ENCODE results near the gene PDHA1.

PDHA1 gene

DNA sequence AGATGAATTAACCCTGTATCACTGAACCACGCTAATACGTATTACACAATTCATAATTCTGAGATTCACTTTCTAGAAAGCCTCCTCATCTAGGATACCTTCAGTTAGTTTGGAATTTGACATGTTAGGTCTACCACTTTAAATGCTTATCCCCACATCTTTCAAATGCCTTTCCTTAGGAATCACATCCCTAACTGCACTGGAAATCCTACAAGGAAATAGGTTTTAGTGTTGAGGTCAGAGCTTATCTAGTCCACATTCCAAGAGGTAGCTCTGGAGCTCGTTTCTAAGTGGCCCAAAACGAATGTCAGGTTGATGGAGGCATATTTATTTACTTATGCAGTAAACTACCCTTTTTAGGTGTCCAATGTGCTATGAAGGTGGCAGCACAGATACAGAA lies 18.0 kb downstream of the PDHA1 start:
- Mint-ChIP-seq H3K4me1 (ENCODE audit: low read depth) (no peaks in the 10 kb centered on the region), H3K9me3 (no peaks in the 10 kb centered on the region), H3K27me3 (no peaks in the 10 kb centered on the region), H3K27ac (no peak overlapping the region), H3K36me3 (ENCODE audit: low read depth) (peaks cover 45% of the 10 kb centered on the region), H3K4me3 (no peak overlapping the region)

DNA sequence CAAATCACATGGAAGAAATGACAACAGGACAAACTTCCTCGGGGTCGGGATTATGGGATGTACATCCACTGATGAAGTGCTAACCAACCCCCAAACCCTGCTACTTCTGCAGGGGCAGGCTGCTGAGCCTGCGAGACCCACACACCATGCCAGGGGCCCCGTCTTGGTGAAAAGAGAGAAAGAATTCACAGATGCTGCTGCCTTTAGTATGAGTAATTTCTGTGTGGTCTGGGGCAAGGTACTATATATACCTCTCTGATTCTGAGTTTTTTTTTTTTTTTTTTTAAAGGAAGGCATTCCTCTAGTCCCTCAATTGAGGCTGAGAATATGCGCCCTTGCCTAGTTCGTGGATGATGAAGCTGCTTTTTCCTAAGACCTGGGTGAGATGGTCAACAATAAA lies 24.8 kb downstream of the PDHA1 start:
- no peaks in the 10 kb centered on the region for H3K27me3 Mint-ChIP-seq
- H3K36me3 Mint-ChIP-seq (ENCODE audit: low read depth), result peaks cover 24% of the 10 kb centered on the region
- H3K4me1 Mint-ChIP-seq (ENCODE audit: low read depth), result peaks cover 3% of the 10 kb centered on the region
- H3K4me3 Mint-ChIP-seq, result no peak overlapping the region
- no peak overlapping the region for H3K27ac Mint-ChIP-seq
- no peaks in the 10 kb centered on the region for H3K9me3 Mint-ChIP-seq

- Mint-ChIP-seq H3K4me1 (ENCODE audit: low read depth) (peaks cover 3% of the 10 kb centered on the region), H3K27ac (no peak overlapping the region), H3K4me3 (no peak overlapping the region), H3K27me3 (no peaks in the 10 kb centered on the region), H3K9me3 (no peaks in the 10 kb centered on the region), H3K36me3 (ENCODE audit: low read depth) (peaks cover 21% of the 10 kb centered on the region)
These were observed 26.3 kb downstream of the PDHA1 start for GRCh38 chrX:19370061-19370460.

GRCh38 chrX:19372170-19372546 lies 28.4 kb downstream of the PDHA1 start:
- peak overlapping the region; percentile 32 for H3K27ac Mint-ChIP-seq
- H3K36me3 Mint-ChIP-seq (ENCODE audit: low read depth), result peaks cover 3% of the 10 kb centered on the region
- no peaks in the 10 kb centered on the region for H3K9me3 Mint-ChIP-seq
- peak overlapping the region; percentile 79 for H3K4me3 Mint-ChIP-seq
- H3K27me3 Mint-ChIP-seq, result no peaks in the 10 kb centered on the region
- peaks cover 3% of the 10 kb centered on the region for H3K4me1 Mint-ChIP-seq (ENCODE audit: low read depth)

DNA sequence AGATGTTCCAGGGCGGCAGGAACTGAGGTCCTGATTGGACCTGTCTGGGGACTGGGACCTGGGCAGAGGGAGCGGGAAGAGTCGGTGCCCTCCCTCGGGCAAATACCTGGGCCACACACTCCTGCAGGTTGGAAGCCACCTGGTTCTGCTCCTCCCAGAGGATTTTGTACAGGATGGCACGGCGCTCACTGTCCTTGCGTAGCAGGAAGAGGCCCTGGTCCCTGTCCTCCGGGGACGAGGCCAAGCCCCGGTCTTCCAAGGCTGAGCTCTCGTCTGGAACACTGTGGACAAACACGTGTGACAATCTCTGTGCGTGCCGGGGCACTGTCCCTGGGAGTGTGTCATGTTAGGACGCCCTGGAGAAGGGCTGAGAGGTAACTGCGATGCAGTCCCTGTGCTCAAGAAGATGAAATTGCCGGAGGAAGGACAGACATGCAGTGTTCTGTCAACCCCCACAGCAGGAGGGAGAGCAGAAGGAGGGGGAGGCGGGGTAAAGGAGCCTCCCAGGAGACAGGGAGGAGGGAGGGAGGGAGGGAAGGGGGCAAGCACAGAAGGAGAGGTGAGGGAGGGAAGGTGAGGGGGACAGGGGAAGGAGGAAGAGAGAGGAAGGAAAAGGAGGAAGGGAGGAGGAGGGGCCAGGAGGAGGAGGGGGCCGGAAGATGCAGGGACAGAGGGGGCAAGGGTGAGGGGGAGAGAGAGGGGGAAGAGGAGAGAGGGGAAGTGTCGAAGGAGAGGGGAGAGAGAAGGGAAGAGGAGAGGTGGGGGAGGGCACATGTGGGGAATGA lies 29.0 kb downstream of the PDHA1 start:
- no peaks in the 10 kb centered on the region for H3K27me3 Mint-ChIP-seq
- H3K9me3 Mint-ChIP-seq, result no peaks in the 10 kb centered on the region
- H3K27ac Mint-ChIP-seq, result peak overlapping the region; percentile 32
- peaks cover 3% of the 10 kb centered on the region for H3K4me1 Mint-ChIP-seq (ENCODE audit: low read depth)
- H3K36me3 Mint-ChIP-seq (ENCODE audit: low read depth), result no peaks in the 10 kb centered on the region
- H3K4me3 Mint-ChIP-seq, result peak overlapping the region; percentile 79

DNA sequence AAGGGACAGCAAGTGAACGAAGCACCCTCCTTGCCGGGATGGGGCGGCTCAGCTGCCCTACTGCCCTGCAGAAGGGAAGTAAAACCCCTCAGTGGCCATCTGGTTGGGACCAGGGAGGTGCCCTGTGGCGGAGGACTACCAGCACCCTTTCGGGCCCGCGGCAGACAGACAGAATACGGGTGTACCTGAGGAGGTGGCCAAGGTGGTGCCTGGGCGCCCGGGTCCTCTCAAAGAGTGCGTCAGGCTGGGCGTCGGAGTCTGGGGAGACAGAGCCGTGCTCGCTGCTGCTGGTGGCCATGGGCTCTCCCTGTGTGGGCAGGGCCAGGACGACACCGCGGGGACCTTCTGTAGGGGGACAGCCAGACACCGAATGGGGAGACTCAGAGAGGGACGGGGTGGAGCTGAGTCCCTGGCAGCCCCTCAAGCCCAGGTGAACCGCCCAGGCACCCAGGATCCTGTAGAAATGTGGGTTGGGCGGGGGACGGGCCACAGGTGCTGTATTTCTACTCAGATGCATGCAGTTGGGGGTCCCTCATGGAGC lies 29.7 kb downstream of the PDHA1 start:
- Mint-ChIP-seq H3K9me3 (no peaks in the 10 kb centered on the region), H3K4me3 (no peak overlapping the region), H3K36me3 (ENCODE audit: low read depth) (no peaks in the 10 kb centered on the region), H3K4me1 (ENCODE audit: low read depth) (peaks cover 3% of the 10 kb centered on the region), H3K27me3 (no peaks in the 10 kb centered on the region), H3K27ac (no peak overlapping the region)

- Mint-ChIP-seq H3K9me3 (no peaks in the 10 kb centered on the region), H3K4me1 (ENCODE audit: low read depth) (peaks cover 3% of the 10 kb centered on the region), H3K27ac (no peak overlapping the region), H3K36me3 (ENCODE audit: low read depth) (no peaks in the 10 kb centered on the region), H3K4me3 (no peak overlapping the region), H3K27me3 (no peaks in the 10 kb centered on the region)
These were observed 31.8 kb downstream of the PDHA1 start for GRCh38 chrX:19375546-19375945.

GRCh38 chrX:19377799-19378198 lies 34.1 kb downstream of the PDHA1 start:
- H3K4me3 Mint-ChIP-seq, result no peak overlapping the region
- no peaks in the 10 kb centered on the region for H3K36me3 Mint-ChIP-seq (ENCODE audit: low read depth)
- no peaks in the 10 kb centered on the region for H3K9me3 Mint-ChIP-seq
- H3K4me1 Mint-ChIP-seq (ENCODE audit: low read depth), result peaks cover under 1% of the 10 kb centered on the region
- H3K27ac Mint-ChIP-seq, result no peak overlapping the region
- H3K27me3 Mint-ChIP-seq, result no peaks in the 10 kb centered on the region

DNA sequence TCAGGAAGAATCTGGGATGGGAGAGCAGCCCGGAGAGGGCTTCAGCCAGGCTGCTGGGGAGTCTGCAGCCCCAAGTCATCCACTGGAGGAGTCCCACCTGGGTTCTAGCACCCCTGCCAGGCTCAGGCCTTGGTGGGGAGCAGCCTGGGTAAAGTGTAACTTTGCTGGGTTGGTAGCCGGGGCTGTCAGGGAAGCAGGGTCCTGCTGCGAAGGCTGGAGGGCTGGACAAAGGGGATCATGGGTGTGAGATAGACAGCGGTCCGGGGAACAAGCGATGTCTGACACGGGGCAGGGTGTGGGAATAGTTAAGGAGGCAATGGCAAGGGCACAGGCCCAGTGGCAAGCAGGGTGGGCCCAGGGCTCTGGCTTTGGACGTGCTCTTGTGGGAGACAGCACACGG lies 37.6 kb downstream of the PDHA1 start:
- Mint-ChIP-seq H3K9me3 (no peaks in the 10 kb centered on the region), H3K4me1 (ENCODE audit: low read depth) (no peaks in the 10 kb centered on the region), H3K4me3 (no peak overlapping the region), H3K27me3 (no peaks in the 10 kb centered on the region), H3K36me3 (ENCODE audit: low read depth) (no peaks in the 10 kb centered on the region), H3K27ac (no peak overlapping the region)

GRCh38 chrX:19382555-19383145 lies 38.9 kb downstream of the PDHA1 start:
- Mint-ChIP-seq H3K27ac (no peak overlapping the region), H3K4me3 (no peak overlapping the region), H3K9me3 (no peaks in the 10 kb centered on the region), H3K4me1 (ENCODE audit: low read depth) (no peaks in the 10 kb centered on the region), H3K27me3 (no peaks in the 10 kb centered on the region), H3K36me3 (ENCODE audit: low read depth) (no peaks in the 10 kb centered on the region)

DNA sequence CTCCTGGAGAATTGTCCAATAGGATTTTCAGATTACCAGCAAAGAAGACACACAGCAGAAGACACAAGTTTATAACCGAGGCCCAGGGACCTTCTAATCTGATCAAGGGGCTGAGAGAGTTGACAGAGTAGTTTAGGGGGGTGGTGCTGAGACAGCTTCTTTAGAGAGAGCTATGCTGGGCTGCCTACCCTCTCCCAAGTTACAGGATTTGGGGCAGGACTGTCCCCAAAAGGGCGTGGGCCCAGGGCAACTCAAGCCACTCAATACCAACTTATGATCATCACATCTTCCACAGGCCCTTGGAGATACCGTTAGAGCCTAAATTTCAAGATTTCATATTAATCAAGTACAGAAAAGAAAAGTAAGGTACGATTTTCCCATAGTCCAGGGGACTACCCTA lies 43.0 kb downstream of the PDHA1 start:
- H3K27ac Mint-ChIP-seq, result no peak overlapping the region
- no peaks in the 10 kb centered on the region for H3K4me1 Mint-ChIP-seq (ENCODE audit: low read depth)
- H3K9me3 Mint-ChIP-seq, result no peaks in the 10 kb centered on the region
- H3K27me3 Mint-ChIP-seq, result no peaks in the 10 kb centered on the region
- no peak overlapping the region for H3K4me3 Mint-ChIP-seq
- H3K36me3 Mint-ChIP-seq (ENCODE audit: low read depth), result no peaks in the 10 kb centered on the region

- H3K4me3 Mint-ChIP-seq, result no peak overlapping the region
- no peaks in the 10 kb centered on the region for H3K9me3 Mint-ChIP-seq
- no peaks in the 10 kb centered on the region for H3K27me3 Mint-ChIP-seq
- H3K4me1 Mint-ChIP-seq (ENCODE audit: low read depth), result no peaks in the 10 kb centered on the region
- H3K36me3 Mint-ChIP-seq (ENCODE audit: low read depth), result no peaks in the 10 kb centered on the region
- no peak overlapping the region for H3K27ac Mint-ChIP-seq
These were observed 44.4 kb downstream of the PDHA1 start for GRCh38 chrX:19388064-19388679.

DNA sequence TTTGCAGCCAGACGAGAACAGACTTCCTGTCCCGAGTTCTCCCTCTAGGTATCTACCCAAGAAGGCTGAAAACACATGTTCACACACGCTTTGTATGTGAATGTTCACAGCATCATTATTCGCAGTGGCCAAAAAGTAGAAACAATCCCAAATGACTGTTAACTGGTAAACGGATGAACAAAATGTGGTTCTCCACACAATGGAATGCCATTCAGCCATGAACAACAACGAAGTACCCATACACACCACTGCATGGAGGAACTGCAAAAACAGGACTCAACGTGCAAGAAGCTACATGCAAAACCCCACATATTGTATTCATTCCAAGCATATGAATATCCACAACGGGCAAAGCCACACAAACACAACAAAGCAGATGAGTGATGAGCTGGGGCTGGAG lies 45.0 kb downstream of the PDHA1 start:
- no peaks in the 10 kb centered on the region for H3K36me3 Mint-ChIP-seq (ENCODE audit: low read depth)
- H3K9me3 Mint-ChIP-seq, result no peaks in the 10 kb centered on the region
- H3K4me1 Mint-ChIP-seq (ENCODE audit: low read depth), result no peaks in the 10 kb centered on the region
- H3K27me3 Mint-ChIP-seq, result no peaks in the 10 kb centered on the region
- H3K27ac Mint-ChIP-seq, result no peak overlapping the region
- H3K4me3 Mint-ChIP-seq, result no peak overlapping the region

DNA sequence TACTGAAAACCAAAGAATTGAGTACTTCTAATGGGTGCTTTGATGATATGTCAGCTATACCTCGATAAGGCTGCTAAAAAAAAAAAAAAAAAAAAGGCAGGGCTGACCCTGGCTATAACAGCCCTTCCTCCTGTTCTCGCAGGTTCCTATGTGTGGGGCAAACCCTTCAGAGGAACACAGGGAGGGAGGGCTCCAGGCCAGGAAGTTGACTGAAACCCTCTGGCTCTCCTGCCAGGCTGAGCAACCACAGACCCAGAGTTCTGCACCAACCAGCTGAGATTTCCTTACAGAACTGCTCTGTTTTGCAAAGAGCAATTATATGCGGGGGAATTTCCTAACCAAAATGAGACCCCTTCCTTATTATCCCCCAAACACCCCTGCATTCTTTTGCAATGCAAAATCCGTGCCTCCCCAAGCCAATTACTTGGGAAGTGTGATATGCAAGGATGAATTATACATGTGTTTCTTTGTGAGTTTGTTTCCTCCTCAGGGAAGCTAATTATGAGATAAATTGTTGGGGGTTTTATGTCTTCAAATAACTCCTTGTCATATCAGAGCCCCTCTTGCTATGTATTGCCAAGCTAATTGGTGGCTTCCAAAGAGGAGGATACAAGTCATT lies 45.6 kb downstream of the PDHA1 start:
- no peaks in the 10 kb centered on the region for H3K36me3 Mint-ChIP-seq (ENCODE audit: low read depth)
- no peak overlapping the region for H3K4me3 Mint-ChIP-seq
- no peaks in the 10 kb centered on the region for H3K27me3 Mint-ChIP-seq
- no peaks in the 10 kb centered on the region for H3K4me1 Mint-ChIP-seq (ENCODE audit: low read depth)
- no peak overlapping the region for H3K27ac Mint-ChIP-seq
- no peaks in the 10 kb centered on the region for H3K9me3 Mint-ChIP-seq

- Mint-ChIP-seq H3K9me3 (no peaks in the 10 kb centered on the region), H3K27ac (no peak overlapping the region), H3K4me1 (ENCODE audit: low read depth) (no peaks in the 10 kb centered on the region), H3K36me3 (ENCODE audit: low read depth) (no peaks in the 10 kb centered on the region), H3K4me3 (no peak overlapping the region), H3K27me3 (no peaks in the 10 kb centered on the region)
These were observed 48.4 kb downstream of the PDHA1 start for GRCh38 chrX:19392078-19392477.
